Hippocampal formation (tissue), 2 donors: ENCODE results near the gene RAB8B.
"Not testable (repeated sequence)": the region's sequence is repeated elsewhere in the genome, so short reads cannot be mapped to it uniquely, and the experiment has no call there.

ENCODE experiments used
- DNase-seq, 2 donors: peaks; one replicate each; lab custom pipeline; 2025; lab: John Stamatoyannopoulos, UW

RAB8B gene

DNA sequence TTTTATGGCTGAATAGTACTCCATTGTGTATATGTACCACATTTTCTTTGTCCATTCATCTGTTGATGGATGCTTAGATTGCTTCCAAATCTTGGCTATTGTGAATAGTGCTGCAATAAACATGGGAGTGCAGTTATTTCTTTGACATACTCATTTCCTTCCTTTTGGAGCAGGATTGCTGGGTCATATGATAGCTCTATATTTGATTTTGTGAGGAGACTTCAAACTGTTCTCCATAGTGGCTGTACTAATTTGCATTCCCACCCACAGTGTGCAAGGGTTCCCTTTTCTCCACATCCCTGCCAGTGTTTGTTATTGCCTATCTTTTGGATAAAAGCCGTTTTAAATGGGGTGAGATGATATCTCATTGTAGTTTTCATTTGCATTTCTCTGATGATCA, 47.7 kb downstream of the RAB8B start:
- not testable (repeated sequence) for DNase-seq

DNA sequence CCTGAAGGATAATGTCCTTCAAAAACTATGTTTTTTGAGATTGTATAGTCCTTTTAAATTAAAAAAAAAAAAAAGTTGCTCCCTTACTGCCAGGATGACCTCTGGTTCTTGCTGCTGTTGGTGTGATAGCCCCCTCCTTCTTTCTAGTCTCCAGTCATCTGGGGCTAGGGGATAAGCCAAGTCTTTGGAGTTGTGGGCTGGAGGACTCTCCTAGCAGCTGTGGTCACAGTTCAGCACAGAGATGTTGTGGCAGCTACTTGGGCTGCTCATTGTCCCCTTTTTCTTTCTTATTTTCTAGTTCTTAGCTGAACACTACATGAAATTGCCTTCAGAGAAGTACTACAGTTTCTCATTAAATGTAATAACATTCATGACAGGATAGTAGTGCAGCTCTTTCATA, 48.8 kb downstream of the RAB8B start:
- no peak for DNase-seq

DNA sequence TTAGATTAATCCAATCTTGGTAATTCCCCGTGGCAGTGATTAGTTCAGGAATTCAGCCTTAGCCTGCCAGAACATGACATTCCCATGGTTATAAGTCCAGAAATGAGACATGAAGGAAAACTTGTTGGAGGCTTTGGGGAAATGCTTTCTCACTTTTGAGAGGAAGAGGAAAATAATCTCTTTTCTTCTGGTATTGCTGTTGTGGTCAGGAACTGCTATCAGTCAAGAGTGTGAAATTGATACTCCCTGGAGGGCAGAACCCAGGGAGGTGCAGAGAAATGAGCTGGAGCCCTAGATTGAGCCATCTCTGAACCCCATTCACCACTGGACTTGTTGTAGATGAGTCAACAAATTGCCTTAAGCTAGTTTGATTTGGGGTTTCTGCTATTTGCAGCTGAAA, 49.4 kb downstream of the RAB8B start:
- DNase-seq = no peak

DNA sequence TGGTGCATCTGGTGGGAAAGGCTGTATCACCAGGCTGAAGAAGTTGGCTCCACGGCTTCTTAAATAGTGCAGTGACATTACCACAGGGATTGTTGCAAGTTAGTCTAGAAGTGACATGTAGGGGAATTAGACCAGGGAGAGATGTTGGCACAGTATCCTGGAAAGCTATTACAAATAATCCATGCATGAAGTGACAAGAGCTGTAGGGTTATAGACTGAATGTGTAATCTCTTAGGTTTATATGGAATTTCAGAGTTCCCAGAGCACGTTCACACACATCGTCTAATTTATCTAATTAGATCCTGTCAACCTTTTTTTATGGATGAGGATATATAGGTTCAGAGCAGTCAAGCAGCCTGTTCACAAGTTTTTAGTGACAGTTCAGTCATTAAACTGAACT, 50.7 kb downstream of the RAB8B start:
- DNase-seq = no peak

DNA sequence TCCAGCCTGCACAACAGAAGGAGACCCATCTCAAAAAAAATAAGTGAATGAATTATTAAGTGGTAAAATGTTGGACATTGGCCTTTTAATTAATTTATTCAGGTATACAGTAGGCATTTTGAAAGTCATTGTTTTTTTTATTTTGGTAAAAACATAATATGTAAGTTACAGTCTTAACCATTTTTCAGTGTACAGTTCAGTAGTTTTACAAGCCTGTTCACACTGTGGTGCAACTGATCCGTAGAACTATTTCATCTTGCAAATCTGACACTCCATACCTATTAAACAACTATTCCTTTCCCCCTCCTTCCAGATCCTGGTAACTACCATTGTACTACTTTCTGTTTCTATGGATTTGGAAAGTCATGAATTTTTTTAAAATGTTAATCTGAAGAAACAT, 51.9 kb downstream of the RAB8B start:
- DNase-seq = no peak

DNA sequence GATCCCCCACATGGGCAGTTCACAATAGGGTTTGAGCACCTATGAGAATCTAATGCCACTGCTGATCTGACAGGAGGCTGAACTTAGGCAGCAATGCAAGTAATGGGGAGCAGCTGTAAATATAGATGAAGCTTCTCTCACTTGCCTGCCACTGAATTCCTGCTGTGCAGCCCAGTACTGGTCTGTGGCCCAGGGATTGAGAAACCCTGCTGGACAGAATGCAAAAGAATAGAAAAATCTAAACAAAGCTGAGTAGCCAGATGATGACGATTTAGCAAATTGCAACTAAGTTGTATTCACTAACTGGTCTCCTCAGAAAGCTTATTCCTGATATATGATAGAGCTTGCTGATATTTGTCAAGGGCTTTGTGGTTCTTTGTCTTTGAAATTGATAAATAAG, 53.7 kb downstream of the RAB8B start:
- DNase-seq = no peak

DNA sequence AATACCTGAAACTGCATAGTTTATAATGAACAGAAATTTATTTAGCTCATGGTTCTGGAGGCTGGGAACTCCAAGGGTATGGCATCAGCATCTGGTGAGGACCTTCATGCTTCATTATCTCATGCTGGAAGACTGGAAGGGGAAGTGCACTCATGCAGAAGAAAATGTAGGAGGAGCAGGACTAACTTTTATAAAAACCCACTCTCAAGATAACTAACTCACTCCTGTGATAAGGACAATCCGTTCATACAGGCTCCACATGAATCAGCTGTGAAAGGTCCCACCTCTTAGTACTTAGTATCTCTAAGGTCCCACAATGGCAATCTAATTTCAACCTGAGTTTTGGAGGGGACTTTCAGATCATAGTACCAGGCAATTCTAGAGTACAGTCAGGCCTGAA, 54.4 kb downstream of the RAB8B start:
- no peak for DNase-seq

DNA sequence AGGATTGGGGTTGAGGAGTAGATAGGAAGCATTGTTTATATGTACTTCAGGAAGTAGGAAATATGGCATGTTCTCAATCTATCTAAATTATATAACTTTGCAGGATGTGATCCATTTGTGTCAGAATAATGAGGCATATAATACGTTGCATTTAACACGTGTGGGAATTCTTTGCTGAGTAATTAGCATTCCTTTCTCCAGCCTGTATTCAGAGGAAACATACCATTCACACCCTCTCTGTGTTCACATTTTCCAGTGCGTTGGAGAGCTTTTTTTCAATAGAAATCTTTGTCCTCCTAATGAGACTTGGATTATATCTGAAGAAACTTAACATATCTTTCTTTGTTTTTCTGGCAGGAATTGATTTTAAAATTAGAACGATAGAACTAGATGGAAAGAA, 55.0 kb downstream of the RAB8B start:
- DNase-seq = no peak

DNA sequence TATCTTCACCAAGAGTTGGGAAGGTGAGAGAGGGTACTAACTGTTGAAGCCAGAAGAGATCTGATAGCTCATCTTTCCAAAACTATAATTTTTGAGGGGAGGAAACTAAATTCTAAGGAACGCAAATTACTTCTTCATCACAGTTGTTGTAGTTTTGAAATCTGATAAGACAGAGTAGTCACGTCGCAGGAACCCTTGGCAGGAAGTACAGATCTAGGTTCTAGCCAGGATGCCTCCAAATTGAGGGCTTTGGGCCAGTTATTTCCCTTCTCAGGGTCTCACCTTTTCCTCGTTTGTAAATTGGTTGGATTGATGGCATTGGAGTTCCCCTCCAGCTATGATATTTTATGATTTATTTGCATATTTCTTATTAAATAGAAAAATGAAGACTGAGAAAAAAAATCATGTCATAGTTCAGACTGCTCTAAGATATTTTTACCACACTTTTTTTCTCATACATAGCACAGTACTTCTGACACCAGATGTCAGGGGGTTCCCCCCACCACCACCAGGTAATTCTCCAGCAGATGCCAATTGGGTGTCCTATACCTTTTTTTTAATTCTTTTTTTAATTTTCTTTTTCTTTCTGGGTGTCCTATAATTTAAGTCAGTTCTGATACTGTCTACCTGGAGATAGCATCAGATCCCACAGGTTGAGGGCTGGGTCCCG, 55.7 kb downstream of the RAB8B start:
- DNase-seq = no peak

DNA sequence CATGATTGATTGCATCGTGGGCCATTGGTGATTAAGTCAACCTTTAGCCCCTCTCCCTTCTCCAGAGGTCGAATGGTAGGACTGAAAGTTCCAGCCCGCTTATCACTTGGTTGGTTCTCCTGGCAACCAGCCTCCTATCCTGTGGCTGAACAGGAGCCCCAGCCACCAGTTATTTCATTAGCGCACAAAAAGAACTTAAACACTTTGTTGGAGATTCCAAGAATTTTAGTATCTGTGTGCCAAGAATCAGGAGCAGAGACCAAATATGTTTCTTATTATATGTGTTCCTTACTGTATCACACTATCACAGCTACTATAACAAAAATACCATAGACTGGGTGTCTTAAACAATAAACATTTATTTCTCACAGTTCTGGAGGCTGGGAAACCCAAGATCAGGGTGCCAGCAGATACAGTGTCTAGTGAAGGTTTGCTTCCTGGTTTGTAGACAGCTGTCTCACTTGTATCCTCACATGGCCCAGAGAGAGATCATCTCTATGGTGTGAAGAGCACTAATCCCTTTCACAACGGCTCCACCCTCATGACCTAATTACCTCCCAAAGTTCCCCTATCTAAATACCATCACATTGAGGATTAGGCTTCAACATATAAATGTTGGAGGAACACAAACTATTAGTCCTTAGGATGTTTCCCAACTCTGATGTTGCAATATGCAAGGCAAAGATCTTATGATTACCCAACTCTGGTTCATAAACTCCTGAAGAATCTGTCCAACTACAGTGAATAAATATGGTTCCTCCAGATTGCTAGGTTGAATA, 57.5 kb downstream of the RAB8B start:
- DNase-seq = no peak

DNA sequence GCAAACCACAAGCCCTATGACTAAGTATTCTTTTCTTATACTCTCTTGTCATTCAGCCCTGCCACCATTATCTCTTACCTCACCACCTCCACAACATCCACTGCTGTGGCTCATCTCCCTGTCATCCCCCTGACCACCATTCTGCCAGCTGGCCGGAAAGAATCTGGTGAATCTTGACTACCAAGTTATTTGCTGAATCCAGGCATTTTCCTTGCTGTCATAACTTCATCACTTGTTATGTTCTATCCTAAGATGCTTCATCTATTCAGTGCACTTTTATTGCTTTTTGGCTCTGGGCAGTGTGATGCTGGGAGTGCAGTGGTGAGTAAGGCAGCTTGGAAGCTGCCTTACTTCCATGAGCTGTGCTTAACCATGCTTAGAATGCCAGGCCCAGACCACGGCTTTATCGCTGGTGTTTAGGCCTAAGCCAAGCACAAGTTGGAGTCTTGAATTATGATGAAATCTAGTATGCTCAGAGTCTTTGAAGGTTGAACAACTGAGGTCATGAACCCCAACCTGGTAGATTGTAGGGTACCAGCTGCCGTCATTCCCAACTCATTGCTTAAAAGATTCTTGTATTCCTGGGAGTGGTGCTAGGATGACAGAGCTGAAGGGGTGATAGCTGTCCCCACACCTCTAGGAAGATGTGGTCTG, 61.0 kb downstream of the RAB8B start:
- DNase-seq = no peak

DNA sequence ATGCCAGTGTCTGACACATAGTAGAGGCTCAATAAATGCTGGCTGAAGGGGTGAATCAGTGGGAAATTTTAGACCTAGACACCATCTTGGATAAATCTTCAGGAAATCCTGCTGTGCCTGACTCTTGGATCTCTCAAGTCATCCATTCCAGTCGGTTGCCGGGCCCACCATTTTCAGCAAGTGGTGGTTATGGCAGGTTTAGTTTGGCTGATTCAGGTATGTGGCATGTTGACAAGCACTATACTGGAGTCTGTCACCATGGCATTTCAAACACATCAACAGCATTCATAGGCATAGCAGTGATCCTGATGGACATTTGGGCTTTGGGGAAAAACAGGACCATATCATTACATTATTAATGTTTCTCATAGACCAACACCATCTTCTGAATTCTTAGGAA, 62.3 kb downstream of the RAB8B start:
- no peak for DNase-seq

DNA sequence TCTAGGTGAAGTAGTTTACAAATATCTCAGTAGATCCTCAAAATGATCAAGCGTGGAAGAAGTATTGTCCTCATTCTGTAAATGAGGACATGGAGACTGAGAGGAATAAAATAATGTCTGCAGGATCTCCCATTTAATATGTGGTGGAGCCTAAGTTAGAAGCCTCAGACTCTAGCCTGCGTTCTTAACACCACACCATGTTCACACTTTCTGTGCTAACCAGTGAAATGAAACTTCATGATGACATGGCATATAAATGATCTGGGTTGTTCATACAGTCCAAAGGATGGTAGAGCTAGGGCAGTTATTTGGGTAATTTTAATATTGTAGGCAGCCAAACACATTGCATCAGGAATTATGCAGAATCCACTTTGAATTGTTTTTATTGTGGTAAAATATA, 62.9 kb downstream of the RAB8B start:
- no peak for DNase-seq

DNA sequence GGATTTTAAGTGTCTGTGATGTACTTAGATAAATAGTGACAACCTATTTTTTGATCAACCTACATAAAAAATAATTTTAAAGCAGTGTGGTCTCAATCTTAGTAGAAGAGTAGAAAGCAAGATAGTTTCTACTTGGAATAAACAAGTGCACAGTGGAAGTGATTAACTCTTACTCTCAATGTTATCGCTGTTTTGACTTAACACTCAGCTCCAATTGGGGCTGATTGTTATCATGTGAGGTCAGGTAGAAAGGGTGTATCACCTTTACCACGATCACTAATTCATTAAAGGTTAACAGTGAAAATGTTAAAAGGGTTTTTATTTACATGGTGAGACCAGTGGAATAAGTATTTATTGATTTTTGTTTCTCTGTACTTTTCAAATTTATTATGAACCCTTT, 65.6 kb downstream of the RAB8B start:
- DNase-seq = no peak

DNA sequence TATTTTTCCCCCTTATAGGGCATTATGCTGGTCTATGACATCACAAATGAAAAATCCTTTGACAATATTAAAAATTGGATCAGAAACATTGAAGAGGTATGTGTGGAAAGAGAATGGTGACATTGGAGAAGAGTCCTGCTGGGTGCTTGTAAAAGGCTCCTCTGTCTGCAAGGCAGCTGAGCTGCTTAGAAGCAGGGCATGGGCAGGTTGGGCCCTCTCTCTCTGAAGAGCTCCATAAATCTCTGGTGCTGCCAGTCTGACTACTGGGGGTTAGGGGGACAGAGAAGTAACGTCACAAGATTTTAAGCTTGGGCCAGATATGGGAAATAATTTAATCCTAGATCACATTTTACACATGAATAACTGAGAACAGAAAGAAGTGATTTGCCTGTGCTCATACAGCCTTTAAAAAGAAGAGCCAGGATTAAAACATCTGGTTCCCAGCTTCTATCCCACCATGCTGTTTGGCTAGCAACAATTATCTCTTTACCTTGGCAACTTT, 66.1 kb downstream of the RAB8B start:
- no peak for DNase-seq

DNA sequence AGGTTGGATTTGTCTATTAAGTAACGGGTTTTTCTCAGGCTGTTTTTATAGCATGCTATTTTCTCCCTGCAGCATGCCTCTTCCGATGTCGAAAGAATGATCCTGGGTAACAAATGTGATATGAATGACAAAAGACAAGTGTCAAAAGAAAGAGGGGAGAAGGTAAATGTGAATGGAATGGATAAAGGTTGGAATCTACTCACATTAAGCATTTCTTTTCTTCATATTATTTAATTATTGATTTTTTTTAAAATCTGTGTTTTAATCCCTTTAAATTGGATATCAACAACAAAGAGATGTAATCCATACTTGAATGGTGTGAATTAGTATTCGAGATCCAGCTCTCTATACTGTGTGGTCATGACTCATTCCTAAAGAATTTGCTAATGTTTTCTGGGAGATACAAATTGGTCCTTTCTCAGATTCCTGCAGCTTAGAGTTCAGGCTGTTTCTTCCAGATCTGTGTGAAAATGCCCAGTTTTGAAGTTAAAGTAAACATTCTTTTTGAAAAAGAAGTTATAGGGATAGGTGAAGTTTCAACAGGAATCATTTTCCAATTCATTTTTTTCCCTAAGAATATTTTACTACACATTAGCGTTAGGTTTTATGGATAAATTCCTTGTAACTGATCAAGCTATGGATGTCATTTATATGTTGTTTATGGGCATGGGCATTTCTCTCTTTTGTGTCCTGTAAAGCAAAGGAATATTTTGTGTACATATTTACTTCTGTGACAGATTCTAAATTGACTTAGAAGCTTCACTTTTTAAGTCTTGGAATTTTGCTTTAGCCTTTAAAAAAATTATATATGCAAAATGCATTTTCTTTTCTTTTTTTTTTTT, 67.2 kb downstream of the RAB8B start:
- DNase-seq = no peak

DNA sequence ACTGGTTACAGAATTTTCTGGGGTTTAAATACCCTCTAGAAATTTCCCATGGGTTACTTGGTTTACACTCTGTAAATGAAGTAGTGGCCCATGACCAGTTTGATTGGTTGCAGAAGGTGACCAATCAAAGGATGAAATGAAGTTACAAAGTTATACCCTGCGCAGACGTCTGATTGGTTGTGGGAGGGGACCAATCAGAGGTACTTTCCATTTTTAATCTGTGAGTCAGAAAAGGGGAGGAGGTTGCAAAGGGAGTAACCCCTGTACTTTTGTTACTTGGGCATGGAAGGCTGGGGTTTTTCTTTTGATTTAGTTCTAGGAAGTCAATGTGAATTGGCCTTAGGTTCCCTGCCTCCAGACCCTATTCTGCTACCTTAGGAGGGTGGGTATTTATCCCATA, 69.3 kb downstream of the RAB8B start:
- DNase-seq = no peak

DNA sequence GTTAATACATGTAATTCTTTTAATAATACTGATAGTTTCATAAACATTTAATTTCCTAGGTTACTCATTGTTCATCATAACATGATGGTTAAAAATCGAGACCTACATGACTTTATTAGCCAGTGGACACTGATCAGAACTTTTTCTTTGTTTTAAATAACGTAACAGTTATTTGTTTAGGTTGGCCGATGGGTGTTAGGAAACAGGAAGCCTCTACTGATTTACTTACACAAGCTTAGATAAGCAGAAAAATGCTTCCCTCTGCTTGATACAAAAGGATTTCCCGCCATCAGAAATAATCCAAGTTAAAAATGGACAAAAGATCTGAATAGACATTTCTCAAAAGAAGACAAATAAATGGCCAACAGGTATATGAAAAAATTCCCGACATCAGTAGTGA, 71.4 kb downstream of the RAB8B start:
- DNase-seq = no peak

DNA sequence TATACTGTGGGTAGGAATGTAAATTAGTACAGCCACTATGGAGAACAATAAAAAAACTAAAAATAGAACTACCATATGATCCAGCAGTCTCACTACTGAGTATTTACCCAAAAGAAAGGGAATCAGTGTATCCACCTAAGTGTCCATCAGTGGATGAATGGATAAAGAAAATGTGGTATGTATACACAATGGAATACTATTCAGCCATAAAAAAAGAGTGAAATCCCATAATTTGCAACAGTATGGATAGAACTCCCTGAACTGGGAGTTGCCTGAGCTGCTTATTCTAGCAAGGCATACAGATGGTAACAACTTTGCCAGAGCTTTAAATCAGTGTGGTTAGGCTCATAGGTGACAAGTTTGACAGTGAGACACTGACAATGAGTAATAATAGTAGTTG, 71.9 kb downstream of the RAB8B start:
- no peak for DNase-seq

DNA sequence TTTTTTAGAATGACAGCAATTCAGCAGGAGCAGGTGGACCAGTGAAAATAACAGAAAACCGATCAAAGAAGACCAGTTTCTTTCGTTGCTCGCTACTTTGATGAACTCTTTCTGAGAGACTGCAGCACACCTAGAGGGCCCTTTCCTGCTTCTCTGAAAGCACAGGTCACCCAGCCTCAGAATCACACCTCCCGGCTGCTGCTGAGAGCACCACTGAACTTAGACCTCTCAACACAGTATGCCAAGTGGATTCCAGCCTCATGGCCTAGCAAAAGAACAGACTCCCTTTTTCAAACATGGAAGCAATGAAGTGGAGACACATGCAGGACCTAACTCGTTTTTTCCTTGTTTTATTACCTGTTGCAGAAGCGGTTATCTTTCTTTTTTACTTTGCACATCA, 74.1 kb downstream of the RAB8B start:
- DNase-seq = no peak

DNA sequence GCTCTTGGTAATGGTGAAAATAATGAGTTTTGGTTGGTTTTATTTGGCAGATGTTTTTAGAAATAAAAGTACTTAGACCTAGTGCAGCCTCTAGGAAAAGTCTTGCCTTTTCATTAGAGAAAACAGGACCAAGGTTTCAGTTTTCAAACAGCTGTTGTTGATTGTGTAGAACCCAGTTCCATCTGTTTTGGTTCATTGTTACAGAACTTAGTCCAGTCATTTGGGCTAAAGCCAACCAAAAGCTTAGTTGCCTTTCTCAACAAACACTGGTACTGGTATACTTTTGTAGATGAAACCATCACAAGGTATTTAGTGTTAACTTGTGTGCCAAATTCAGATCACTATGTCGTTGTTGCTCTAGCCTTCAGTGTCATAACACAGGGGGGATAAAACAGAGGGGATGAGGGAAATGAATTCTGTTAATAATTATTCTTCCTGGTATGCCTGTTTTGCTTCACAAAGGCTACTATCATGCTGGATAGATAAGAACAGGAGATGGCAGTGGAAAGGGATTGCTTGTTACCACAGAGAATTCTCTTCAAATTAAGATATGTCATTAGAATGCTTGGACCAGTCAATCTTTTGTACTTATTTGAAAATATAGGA, 75.4 kb downstream of the RAB8B start:
- DNase-seq = no peak

DNA sequence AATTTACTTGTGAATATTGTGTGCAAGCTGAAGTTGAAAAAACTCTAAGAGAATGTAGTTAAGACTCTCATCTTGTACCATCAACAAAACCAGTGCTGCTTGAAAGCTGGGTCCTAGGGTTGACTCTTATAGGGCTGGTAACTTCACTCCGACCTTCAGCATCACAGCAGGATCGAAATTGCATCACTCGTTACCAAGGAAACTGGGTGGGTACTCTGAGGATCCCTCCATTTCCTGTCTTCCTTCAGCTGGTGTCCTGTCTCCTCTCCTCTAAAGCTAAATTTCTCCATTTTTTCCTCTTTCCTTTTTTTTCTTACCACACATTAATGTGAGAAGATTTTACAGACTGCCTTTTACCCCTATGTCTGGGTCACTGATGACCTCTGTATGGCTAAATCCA, 85.0 kb downstream of the RAB8B start:
- no peak for DNase-seq
